HT1080 (cell line): ENCODE measurements around the gene C20orf144. TPM values are rescaled to one million over a fixed set of nuclear protein-coding genes. Genes with fewer than 3 reads are reported as not detected.
"Not testable (repeated sequence)": the region's sequence is repeated elsewhere in the genome, so short reads cannot be mapped to it uniquely, and the experiment has no call there.

Experiments
- DNase-seq: peaks from one replicate; pipeline ENCODE4 v3.0.0-alpha.2; 2015; ENCODE audit warnings: low read depth
- total RNA-seq: library from RNA; depleted of rRNA; stranded (reverse); fragments of >200 nt; shearing (Covaris generic); gene quantifications from 2 replicates; pipeline ENCODE4 v1.2.3, GENCODE V29; 2014

C20orf144 gene
- total RNA-seq, 1 experiment from 2014 or later = 0.16 TPM

- no peak for DNase-seq
These were observed 31.9 kb downstream of the C20orf144 start for GRCh38 chr20:33693741-33694638.

GRCh38 chr20:33694639-33695012, 32.5 kb downstream of the C20orf144 start:
- no peak for DNase-seq

- DNase-seq = no peak
These were observed 34.3 kb downstream of the C20orf144 start for GRCh38 chr20:33696448-33696847.

- no peak for DNase-seq
These were observed 35.0 kb downstream of the C20orf144 start for GRCh38 chr20:33697129-33697528.

- DNase-seq = not testable (repeated sequence)
These were observed 36.8 kb downstream of the C20orf144 start for GRCh38 chr20:33698966-33699365.

GRCh38 chr20:33700696-33701441, 38.7 kb downstream of the C20orf144 start:
- DNase-seq = not testable (repeated sequence)

GRCh38 chr20:33701629-33702450, 39.7 kb downstream of the C20orf144 start:
- DNase-seq = no peak

GRCh38 chr20:33702861-33703260, 40.7 kb downstream of the C20orf144 start:
- DNase-seq = no peak

- no peak for DNase-seq
These were observed 41.5 kb downstream of the C20orf144 start for GRCh38 chr20:33703498-33704137.

GRCh38 chr20:33704197-33704924, 42.2 kb downstream of the C20orf144 start:
- peak; percentile 55 for DNase-seq

- no peak for DNase-seq
These were observed 45.5 kb downstream of the C20orf144 start for GRCh38 chr20:33707668-33708067.

GRCh38 chr20:33709398-33709797, 47.3 kb downstream of the C20orf144 start:
- no peak for DNase-seq

- DNase-seq = no peak
These were observed 47.9 kb downstream of the C20orf144 start for GRCh38 chr20:33709905-33710541.

GRCh38 chr20:33710681-33711445, 48.7 kb downstream of the C20orf144 start:
- DNase-seq = no peak

- no peak for DNase-seq
These were observed 49.3 kb downstream of the C20orf144 start for GRCh38 chr20:33711446-33711738.
